Stimulated activated naive CD4-positive, alpha-beta T cell (primary cell): ENCODE data around the gene SMIM11.
"Not testable (repeated sequence)": the region's sequence is repeated elsewhere in the genome, so short reads cannot be mapped to it uniquely, and the experiment has no call there.

ENCODE experiments used
- DNase-seq, 6 experiments: peaks; one replicate each; lab custom pipeline; 2025; lab: John Stamatoyannopoulos, UW

Gene SMIM11

GRCh38 chr21:34355570-34355969 is 19.7 kb upstream of the SMIM11 start:
- DNase-seq = no peak

- DNase-seq = no peak
These were observed 17.4 kb upstream of the SMIM11 start for GRCh38 chr21:34357889-34358288.

GRCh38 chr21:34358866-34359265 is 16.4 kb upstream of the SMIM11 start:
- DNase-seq = no peak

- DNase-seq = no peak
These were observed 14.6 kb upstream of the SMIM11 start for GRCh38 chr21:34360488-34361241.

GRCh38 chr21:34362136-34362444 is 13.2 kb upstream of the SMIM11 start:
- no peak for DNase-seq

- no peak for DNase-seq
These were observed 12.6 kb upstream of the SMIM11 start for GRCh38 chr21:34362670-34363069.

- DNase-seq = no peak
These were observed 11.6 kb upstream of the SMIM11 start, which contains the start of gene KCNE2 for GRCh38 chr21:34363733-34364132. TSS of gene KCNE2 (plus strand) at chr21:34364006. CDS start at chr21:34370479, 6,473 bp downstream.

- no peak for DNase-seq
These were observed 10.4 kb upstream of the SMIM11 start for GRCh38 chr21:34364921-34365320.

GRCh38 chr21:34365809-34366208 is 9.5 kb upstream of the SMIM11 start:
- DNase-seq = no peak

- DNase-seq = peak in 5 of 6 experiments; percentile 17 to 45 (median 23)
These were observed 7.9 kb upstream of the SMIM11 start for GRCh38 chr21:34367320-34367935.

- DNase-seq = no peak
These were observed 5.6 kb upstream of the SMIM11 start for GRCh38 chr21:34369741-34370140.

GRCh38 chr21:34372321-34372720 is 3.0 kb upstream of the SMIM11 start:
- no peak for DNase-seq

GRCh38 chr21:34374462-34374861 is 845 bp upstream of the SMIM11 start:
- DNase-seq = not testable (repeated sequence)

- DNase-seq = not testable (repeated sequence)
These were observed 289 bp downstream of the SMIM11 start for GRCh38 chr21:34375619-34375972.

- DNase-seq = not testable (repeated sequence)
These were observed 7.8 kb downstream of the SMIM11 start for GRCh38 chr21:34383138-34383537.

- DNase-seq = not testable (repeated sequence)
These were observed 8.6 kb downstream of the SMIM11 start for GRCh38 chr21:34383724-34384415.

GRCh38 chr21:34400522-34400921 is 25.2 kb downstream of the SMIM11 start:
- not testable (repeated sequence) for DNase-seq

GRCh38 chr21:34404742-34405141 is 29.4 kb downstream of the SMIM11 start:
- not testable (repeated sequence) for DNase-seq

GRCh38 chr21:34405686-34406085 is 30.4 kb downstream of the SMIM11 start:
- DNase-seq = not testable (repeated sequence)

- not testable (repeated sequence) for DNase-seq
These were observed 30.8 kb downstream of the SMIM11 start for GRCh38 chr21:34406102-34406501.

- not testable (repeated sequence) for DNase-seq
These were observed 31.4 kb downstream of the SMIM11 start for GRCh38 chr21:34406676-34407075.

- DNase-seq = not testable (repeated sequence)
These were observed 32.0 kb downstream of the SMIM11 start for GRCh38 chr21:34407294-34407693.
